Kasumi-1 (cell line): ENCODE measurements around the gene GALNT4.

ENCODE experiments used
- DNase-seq, 2 experiments: peaks; one replicate each; lab custom pipeline; 2025; lab: John Stamatoyannopoulos, UW

Gene GALNT4

GRCh38 chr12:89524541-89525304 lies at the start of gene GALNT4:
Gene GALNT4, minus strand, starts transcription at chr12:89524796. Its CDS starts 247 bp downstream, at chr12:89524549.
- peak; percentile 90 to 92 for DNase-seq

- DNase-seq = no peak
These were observed 48.6 kb upstream of the GALNT4 start for GRCh38 chr12:89573051-89573810.

GRCh38 chr12:89571491-89572195 lies 47.0 kb upstream of the GALNT4 start:
- no peak for DNase-seq

- no peak for DNase-seq
These were observed 43.9 kb upstream of the GALNT4 start for GRCh38 chr12:89568484-89568883.

GRCh38 chr12:89567691-89568239 lies 43.2 kb upstream of the GALNT4 start:
- no peak for DNase-seq

GRCh38 chr12:89566615-89567014 lies 42.0 kb upstream of the GALNT4 start:
- DNase-seq = no peak

- no peak for DNase-seq
These were observed 40.4 kb upstream of the GALNT4 start for GRCh38 chr12:89565002-89565401.

GRCh38 chr12:89559753-89560152 lies 35.2 kb upstream of the GALNT4 start:
- no peak for DNase-seq

GRCh38 chr12:89556976-89557375 lies 32.4 kb upstream of the GALNT4 start:
- DNase-seq = no peak

GRCh38 chr12:89552376-89552775 lies 27.8 kb upstream of the GALNT4 start:
- DNase-seq = no peak

GRCh38 chr12:89551747-89552146 lies 27.2 kb upstream of the GALNT4 start:
- peak; percentile 31 to 37 for DNase-seq

GRCh38 chr12:89547101-89547500 lies 22.5 kb upstream of the GALNT4 start:
- DNase-seq = peak; percentile 8 to 19

- DNase-seq = no peak
These were observed 21.6 kb upstream of the GALNT4 start for GRCh38 chr12:89546151-89546550.

GRCh38 chr12:89544681-89545184 lies 20.1 kb upstream of the GALNT4 start:
- DNase-seq = peak; percentile 68 to 77

- no peak for DNase-seq
These were observed 19.4 kb upstream of the GALNT4 start for GRCh38 chr12:89544022-89544421.

- peak; percentile 84 to 90 for DNase-seq
These were observed 18.5 kb upstream of the GALNT4 start for GRCh38 chr12:89542912-89543592.

- DNase-seq = no peak
These were observed 17.6 kb upstream of the GALNT4 start for GRCh38 chr12:89542236-89542635.

- no peak for DNase-seq
These were observed 16.0 kb upstream of the GALNT4 start for GRCh38 chr12:89540586-89540985.

GRCh38 chr12:89539426-89540223 lies 15.0 kb upstream of the GALNT4 start:
- no peak for DNase-seq

GRCh38 chr12:89538897-89539296 lies 14.3 kb upstream of the GALNT4 start:
- no peak for DNase-seq

- DNase-seq = no peak
These were observed 12.8 kb upstream of the GALNT4 start for GRCh38 chr12:89537389-89537788.
